NCI-H2227 treated with DMSO at 0.1 percent for 48 hours (cell line): ENCODE data around the gene PDHX.
"Not testable (repeated sequence)": the region's sequence is repeated elsewhere in the genome, so short reads cannot be mapped to it uniquely, and the experiment has no call there.

ENCODE experiments used
- DNase-seq: peaks from one replicate; lab custom pipeline; 2025; lab: John Stamatoyannopoulos, UW

PDHX gene

DNA sequence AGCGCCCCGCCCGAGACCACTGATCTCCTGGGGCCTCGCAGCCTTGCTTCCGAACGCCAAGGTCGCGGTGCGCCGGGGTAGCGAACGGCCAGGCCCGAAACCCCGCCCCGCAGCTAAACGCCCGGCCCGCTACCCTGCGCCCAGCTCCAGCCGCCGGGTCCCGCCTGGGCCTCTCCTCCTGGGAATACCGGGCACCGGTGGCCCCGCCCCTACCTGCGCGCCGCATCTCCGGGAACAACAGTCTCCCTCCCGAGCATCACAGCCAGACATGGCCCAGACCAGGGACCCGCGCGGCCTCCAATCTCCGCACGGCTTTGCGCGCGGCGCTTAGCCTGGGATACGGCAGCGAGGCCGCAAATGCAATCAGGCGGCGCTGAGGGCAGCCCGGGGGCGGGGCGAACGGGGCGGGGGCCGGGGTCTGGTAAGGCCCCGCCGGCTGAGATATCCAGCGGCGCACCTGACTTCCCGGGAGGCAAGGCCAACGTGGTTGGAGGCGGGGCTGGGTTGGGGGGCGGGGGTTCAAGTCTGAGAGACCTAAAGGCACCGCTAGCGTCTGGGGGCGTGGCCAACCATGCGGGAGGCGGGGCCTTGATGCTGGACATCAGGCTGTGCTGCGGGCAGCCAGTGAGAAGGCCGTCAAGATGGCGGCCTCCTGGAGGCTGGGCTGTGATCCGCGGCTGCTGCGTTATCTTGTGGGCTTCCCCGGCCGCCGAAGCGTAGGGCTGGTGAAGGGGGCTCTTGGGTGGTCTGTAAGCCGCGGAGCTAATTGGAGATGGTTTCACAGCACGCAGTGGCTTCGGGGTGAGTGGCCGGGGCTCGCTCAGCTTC, at the start of gene PDHX, which contains the start of gene APIP:
PDHX (plus strand) TSS at position 604 of the 828 bp plus-strand sequence; CDS start at position 642, 38 bp downstream.
APIP (minus strand) TSS at position 365 of the 828 bp plus-strand sequence; CDS start at position 270, 95 bp downstream.
- peak; percentile 97 for DNase-seq

GRCh38 chr11:34869425-34869824, 47.0 kb upstream of the PDHX start:
- DNase-seq, result no peak

GRCh38 chr11:34870548-34871196, 45.7 kb upstream of the PDHX start:
- no peak for DNase-seq

DNA sequence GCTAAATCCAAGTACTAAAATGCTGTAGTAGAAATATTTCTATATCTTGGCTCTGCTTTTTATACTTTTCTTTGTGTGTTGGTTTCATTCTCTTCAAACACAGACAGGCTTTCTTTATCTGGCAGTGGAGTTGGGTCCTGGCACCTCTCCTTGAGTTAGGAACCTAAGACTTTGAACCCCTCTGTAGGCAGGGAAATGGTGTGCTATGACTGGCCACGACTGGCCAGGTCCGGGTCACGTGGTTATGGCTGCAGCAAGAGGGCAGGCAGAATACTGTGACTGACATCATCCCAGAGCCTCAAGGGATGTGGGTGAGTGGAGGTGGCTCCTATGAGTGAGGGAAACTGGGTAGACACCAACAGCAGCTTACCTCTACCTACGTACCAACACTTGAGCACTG, 42.2 kb upstream of the PDHX start:
- DNase-seq, result no peak

DNA sequence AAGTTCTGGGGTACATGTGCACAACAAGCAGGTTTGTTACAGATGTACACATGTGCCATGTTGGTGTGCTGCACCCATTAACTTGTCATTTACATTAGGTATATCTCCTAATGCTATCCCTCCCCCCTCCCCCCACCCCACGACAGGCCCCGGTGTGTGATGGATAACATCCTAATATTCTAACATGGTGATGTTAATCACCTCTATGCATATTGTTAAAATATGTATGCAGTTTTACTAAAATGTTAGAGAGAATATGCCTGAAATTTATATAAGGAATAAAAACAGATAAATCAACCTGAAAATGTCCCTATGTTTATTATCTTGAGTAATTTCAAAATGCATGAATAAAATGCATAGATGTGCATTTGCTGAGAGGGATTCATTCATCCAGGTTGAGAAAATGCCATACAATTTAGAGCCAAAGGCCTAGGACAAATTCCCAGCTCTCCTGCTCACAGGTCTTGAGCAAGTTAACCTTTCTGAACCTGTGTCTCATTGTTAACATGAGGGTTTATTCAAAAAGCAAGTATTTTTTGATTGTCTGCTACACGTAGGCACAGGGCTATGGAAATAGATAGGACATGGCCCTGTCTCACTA, 38.9 kb upstream of the PDHX start:
- no peak for DNase-seq

DNA sequence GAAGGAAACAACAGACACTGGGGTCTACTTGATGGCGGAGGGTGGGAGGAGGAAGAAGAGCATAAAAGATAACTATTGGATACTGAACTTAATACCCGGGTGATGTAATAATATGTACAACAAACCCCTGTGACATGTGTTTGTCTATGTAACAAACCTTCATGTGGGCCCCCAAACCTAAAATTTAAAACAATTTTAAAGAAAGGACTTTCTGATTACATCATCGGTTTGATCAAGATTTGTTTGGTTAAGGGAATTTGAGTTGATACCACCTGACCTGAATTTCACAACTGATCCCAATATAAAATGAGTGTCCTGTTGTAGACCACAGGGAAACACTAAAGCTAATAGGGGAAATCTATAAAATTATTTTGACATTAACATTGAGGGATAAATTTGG, 34.5 kb upstream of the PDHX start:
- DNase-seq, result no peak

GRCh38 chr11:34886609-34887008, 29.8 kb upstream of the PDHX start:
- no peak for DNase-seq

DNA sequence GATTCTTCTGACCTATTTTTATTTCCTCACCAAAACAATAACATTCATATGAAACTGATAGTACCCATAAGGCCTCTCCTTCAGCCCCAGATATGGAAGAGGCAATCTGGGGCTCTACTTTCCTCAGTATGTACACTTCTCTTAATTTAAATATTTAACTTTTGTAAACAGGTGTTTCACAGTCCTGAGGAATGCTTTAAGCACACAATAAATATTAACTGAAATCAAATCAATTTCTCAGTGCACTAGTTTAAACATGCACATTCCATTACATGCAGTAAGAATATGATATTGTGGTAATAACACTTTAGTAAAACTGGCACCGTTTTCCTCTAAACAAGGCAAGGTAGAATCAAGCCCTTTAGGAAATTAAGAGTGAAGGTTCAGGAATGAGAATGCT, 29.2 kb upstream of the PDHX start:
- no peak for DNase-seq

GRCh38 chr11:34890089-34890488, 26.3 kb upstream of the PDHX start:
- DNase-seq, result no peak

DNA sequence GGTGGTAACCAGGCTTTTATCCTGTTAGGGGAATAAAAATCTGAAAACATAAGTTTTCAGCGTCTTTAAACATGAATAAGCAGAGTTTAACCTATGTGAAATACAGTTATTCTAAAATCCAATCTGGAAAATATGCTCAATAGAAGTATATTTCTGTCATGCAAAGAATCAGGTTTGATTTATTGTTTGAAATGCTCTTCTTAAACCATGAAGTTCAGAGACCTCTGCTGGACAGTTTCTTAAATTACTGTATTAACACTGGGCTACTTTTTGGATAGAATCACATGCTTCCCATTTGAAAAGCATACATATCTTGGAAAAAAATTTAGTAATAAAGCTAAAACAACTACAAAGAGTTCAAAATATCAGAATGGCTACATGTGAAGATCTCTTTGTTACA, 25.6 kb upstream of the PDHX start:
- DNase-seq, result peak; percentile 44

- no peak for DNase-seq
Observed at GRCh38 chr11:34891611-34892010, 24.8 kb upstream of the PDHX start.

- no peak for DNase-seq
Observed at GRCh38 chr11:34893416-34893815, 23.0 kb upstream of the PDHX start.

GRCh38 chr11:34896191-34896590, 20.2 kb upstream of the PDHX start:
- DNase-seq, result not testable (repeated sequence)

GRCh38 chr11:34897171-34897870, 19.1 kb upstream of the PDHX start:
- DNase-seq, result no peak

DNA sequence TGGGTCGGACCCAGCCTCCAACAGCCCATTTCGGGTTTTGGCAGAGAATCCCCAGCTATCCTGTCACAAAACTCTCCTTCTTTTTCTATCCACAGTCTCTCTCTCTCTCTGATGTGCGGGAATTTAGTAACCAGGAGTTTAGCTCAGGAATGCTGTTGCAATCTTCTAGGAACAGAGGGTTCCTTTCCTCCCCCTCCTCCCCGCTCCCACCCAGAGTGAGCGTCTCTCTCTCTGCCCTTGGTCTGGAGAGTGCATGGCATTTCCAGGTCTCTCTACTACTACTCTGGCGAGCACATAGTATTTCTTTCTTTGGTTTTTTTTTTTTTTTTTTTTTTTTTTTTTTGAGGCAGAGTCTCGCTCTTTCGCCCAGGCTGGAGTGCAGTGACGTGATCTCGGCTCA, 17.9 kb upstream of the PDHX start:
- DNase-seq, result no peak

GRCh38 chr11:34899633-34900016, 16.8 kb upstream of the PDHX start:
- DNase-seq, result no peak

- no peak for DNase-seq
Observed at GRCh38 chr11:34904421-34904955, 11.9 kb upstream of the PDHX start.

GRCh38 chr11:34905666-34906065, 10.8 kb upstream of the PDHX start:
- DNase-seq, result no peak

DNA sequence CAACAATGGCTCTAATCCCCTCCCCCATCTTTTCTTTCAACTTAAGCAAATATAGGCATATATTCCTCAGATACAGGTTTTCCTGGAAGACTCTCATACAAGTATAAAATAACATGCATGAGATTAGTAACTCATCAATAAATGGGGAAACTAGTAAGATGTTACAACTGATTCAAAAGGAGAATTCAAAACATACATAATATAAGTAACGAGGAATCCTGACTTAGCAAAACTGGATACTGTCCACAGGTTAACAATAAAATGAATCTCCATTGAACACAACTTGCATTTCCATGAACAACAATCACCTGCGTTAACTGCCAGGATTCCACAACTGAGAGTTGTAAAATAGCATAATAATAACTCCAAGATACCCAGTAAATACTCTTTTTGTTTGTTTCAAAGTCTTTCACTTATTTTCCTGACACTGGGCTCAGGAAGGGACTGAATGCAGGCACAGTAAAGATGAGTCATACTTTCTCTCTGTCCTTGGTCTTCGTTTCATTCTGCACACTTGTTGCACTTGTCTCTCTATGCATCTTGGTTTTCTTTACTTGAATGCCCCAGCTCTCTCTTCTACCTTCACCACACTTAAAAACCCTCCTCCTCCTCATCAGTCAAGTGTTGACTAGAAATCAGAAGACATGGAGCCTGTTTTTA, 8.4 kb upstream of the PDHX start:
- no peak for DNase-seq

GRCh38 chr11:34909415-34909814, 7.0 kb upstream of the PDHX start:
- DNase-seq, result no peak

- no peak for DNase-seq
Observed at GRCh38 chr11:34909955-34910354, 6.5 kb upstream of the PDHX start.

DNA sequence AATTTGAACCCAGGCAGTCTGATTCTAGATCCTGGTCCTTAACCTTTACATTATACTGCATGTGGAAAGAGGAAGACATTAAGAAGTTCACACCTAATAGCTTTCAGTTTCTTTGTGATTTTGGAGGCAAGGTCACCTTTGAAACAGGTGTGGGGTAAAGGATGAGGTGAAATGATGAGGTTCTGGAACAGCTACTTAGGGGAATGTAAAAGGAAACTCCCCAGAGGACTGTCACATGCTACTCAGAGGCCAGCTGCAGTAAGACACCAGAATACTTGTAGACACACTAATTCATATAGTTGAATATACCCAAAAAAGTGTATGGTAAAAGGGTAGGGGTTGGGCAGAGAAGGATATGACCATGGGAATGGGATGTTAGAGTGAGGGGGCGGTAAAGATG, 5.6 kb upstream of the PDHX start:
- DNase-seq, result no peak
